ENCODE results near the gene DHRS11.

Gene DHRS11

GRCh38 chr17:36591434-36592315 is at the start of gene DHRS11:
TSS of gene DHRS11 (plus strand) at chr17:36591879. CDS start at chr17:36592010, 131 bp downstream.
- peak; percentile 69 for DNase-seq (ENCODE audit: low read depth)

GRCh38 chr17:36542755-36543154 is 48.9 kb upstream of the DHRS11 start:
- DNase-seq (ENCODE audit: low read depth), result no peak

GRCh38 chr17:36544044-36544306 is 47.7 kb upstream of the DHRS11 start:
- DNase-seq (ENCODE audit: low read depth), result no peak

- peak; percentile 84 for DNase-seq (ENCODE audit: low read depth)
Observed at GRCh38 chr17:36544307-36545076, 47.2 kb upstream of the DHRS11 start, which contains the start of gene GGNBP2. TSS of gene GGNBP2 (plus strand) at chr17:36544919. CDS start at chr17:36545725, 806 bp downstream.

- no peak for DNase-seq (ENCODE audit: low read depth)
Observed at GRCh38 chr17:36545077-36545464, 46.6 kb upstream of the DHRS11 start.

GRCh38 chr17:36545465-36546417 is 45.9 kb upstream of the DHRS11 start:
- DNase-seq (ENCODE audit: low read depth), result peak; percentile 95

- DNase-seq (ENCODE audit: low read depth), result no peak
Observed at GRCh38 chr17:36546418-36547093, 45.1 kb upstream of the DHRS11 start.

GRCh38 chr17:36547776-36548175 is 43.9 kb upstream of the DHRS11 start:
- no peak for DNase-seq (ENCODE audit: low read depth)

- no peak for DNase-seq (ENCODE audit: low read depth)
Observed at GRCh38 chr17:36550491-36551417, 40.9 kb upstream of the DHRS11 start.

- no peak for DNase-seq (ENCODE audit: low read depth)
Observed at GRCh38 chr17:36553459-36553858, 38.2 kb upstream of the DHRS11 start.

- no peak for DNase-seq (ENCODE audit: low read depth)
Observed at GRCh38 chr17:36566081-36566480, 25.6 kb upstream of the DHRS11 start.

- DNase-seq (ENCODE audit: low read depth), result no peak
Observed at GRCh38 chr17:36575028-36575427, 16.7 kb upstream of the DHRS11 start.

- DNase-seq (ENCODE audit: low read depth), result no peak
Observed at GRCh38 chr17:36576793-36577192, 14.9 kb upstream of the DHRS11 start.

GRCh38 chr17:36578671-36579070 is 13.0 kb upstream of the DHRS11 start:
- DNase-seq (ENCODE audit: low read depth), result no peak

- DNase-seq (ENCODE audit: low read depth), result no peak
Observed at GRCh38 chr17:36583787-36584186, 7.9 kb upstream of the DHRS11 start.

- DNase-seq (ENCODE audit: low read depth), result no peak
Observed at GRCh38 chr17:36586138-36586537, 5.5 kb upstream of the DHRS11 start.

GRCh38 chr17:36590082-36590481 is 1.6 kb upstream of the DHRS11 start:
- DNase-seq (ENCODE audit: low read depth), result no peak

- DNase-seq (ENCODE audit: low read depth), result no peak
Observed at GRCh38 chr17:36592316-36592715, 637 bp downstream of the DHRS11 start.

- no peak for DNase-seq (ENCODE audit: low read depth)
Observed at GRCh38 chr17:36592716-36593321, 1.1 kb downstream of the DHRS11 start.
